D721Med (cell line): Measurements from ENCODE around the gene UNC119.

Source experiments
- DNase-seq: peaks from one replicate; pipeline ENCODE4 v3.0.0; 2011; ENCODE audit warnings: low spot score; ENCODE audit not compliant: insufficient read length
- FAIRE-seq: peaks from 2 replicates; lab custom pipeline; 2011; peaks lifted over from hg19 to GRCh38; lab: Jason Lieb, UNC
- TF ChIP-seq, protein P1 (sequence below): IDR thresholded peaks from 2 replicates; pipeline ENCODE4 v1.5.1; 2012; ENCODE audit warnings: mild to moderate bottlenecking, control low read depth; ENCODE audit not compliant: insufficient read depth; ENCODE audit errors: missing control alignments

UNC119 gene

GRCh38 chr17:28541439-28541838 is 11.0 kb downstream of the UNC119 start:
- no peak for FAIRE-seq
- TF ChIP-seq, protein P1, sequence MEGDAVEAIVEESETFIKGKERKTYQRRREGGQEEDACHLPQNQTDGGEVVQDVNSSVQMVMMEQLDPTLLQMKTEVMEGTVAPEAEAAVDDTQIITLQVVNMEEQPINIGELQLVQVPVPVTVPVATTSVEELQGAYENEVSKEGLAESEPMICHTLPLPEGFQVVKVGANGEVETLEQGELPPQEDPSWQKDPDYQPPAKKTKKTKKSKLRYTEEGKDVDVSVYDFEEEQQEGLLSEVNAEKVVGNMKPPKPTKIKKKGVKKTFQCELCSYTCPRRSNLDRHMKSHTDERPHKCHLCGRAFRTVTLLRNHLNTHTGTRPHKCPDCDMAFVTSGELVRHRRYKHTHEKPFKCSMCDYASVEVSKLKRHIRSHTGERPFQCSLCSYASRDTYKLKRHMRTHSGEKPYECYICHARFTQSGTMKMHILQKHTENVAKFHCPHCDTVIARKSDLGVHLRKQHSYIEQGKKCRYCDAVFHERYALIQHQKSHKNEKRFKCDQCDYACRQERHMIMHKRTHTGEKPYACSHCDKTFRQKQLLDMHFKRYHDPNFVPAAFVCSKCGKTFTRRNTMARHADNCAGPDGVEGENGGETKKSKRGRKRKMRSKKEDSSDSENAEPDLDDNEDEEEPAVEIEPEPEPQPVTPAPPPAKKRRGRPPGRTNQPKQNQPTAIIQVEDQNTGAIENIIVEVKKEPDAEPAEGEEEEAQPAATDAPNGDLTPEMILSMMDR = no peak
- DNase-seq = no peak

DNA sequence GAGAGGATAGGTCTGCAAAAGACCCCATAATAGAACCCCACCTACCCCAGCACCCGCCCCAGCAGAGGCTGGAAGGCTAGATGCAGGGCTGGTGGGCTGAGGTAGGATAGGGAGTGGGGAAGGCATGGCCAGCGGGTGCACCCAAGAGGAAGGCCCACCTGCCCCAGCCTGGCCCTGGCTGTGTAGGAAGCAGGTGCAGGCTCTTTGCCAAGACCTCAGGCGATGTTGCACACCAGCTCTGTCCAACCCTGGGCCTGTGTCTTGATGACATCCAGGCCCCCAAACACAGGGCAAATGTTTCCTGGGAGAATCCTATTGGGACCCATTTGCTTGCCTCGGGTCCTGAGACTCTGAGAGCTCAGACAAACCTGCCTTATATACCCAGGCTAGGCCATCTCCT is 12.2 kb downstream of the UNC119 start:
- no peak for FAIRE-seq
- TF ChIP-seq, protein P1 = no peak
- DNase-seq = no peak

- FAIRE-seq (no peak), DNase-seq (no peak)
- TF ChIP-seq, protein P1 = no peak
Observed at GRCh38 chr17:28538296-28538895, 14.0 kb downstream of the UNC119 start.

- FAIRE-seq (no peak), DNase-seq (no peak)
- TF ChIP-seq, protein P1 = no peak
Observed at GRCh38 chr17:28537219-28537610, 15.2 kb downstream of the UNC119 start.

- FAIRE-seq = no peak
- DNase-seq = no peak
- TF ChIP-seq, protein P1 = no peak
Observed at GRCh38 chr17:28536532-28537218, 15.7 kb downstream of the UNC119 start.

DNA sequence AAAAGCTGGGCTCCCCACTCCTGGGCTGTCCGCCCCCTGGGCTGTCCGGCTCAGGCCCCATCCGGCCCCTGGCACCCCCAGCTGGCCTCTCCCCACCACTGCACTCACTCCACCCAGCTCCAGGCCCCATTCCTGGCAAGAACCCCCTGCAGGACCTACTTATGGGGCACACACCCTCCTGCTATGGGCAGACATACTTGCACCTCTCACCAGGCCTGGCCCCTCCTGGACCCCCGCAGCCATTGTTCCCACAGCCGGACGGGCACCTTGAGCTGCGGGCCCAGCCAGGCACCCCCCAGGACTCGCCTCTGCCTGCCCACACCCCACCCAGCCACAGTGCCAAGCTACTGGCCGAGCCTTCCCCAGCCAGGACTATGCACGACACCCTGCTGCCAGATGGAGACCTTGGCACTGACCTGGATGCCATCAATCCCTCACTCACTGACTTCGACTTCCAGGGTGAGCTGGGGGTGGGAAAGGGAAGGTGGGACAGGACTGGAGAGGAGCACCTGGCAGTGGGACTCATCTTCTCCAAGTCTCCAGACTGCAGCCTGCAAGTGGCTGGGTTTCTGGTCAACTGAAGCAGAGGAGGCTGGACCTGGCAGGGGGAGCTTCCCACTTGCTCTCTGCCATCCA is 17.6 kb downstream of the UNC119 start:
- FAIRE-seq (no peak), DNase-seq (no peak)
- TF ChIP-seq, protein P1 = no peak
